SK-N-SH (cell line): ENCODE data around the gene TNNT2. TPM values are rescaled to one million over a fixed set of nuclear protein-coding genes. Genes with fewer than 3 reads are reported as not detected.

Experiments used
- CTCF ChIA-PET: fragments of 300-600, 350-600 bp; formaldehyde crosslinking; extraction: SDS; loops from one replicate; lab custom pipeline; 2021; lab: Yijun Ruan, JAX
- POLR2A ChIA-PET: fragments of 350-600 bp; sonication (Branson Sonifier 250); formaldehyde crosslinking; extraction: SDS; loops from one replicate; lab custom pipeline; 2020; ENCODE audit warnings: antibody characterized with exemption, inconsistent platforms; lab: Yijun Ruan, JAX
- DNase-seq: peaks from one replicate; pipeline ENCODE4 v3.0.0; 2012
- H2AFZ ChIP-seq: fragments of 200-600 bp; sonication (generic); 2 replicates; pipeline ENCODE4 v1.8.1; 2016; ENCODE audit warnings: antibody characterized with exemption, mild to moderate bottlenecking, low read depth
- H3F3A ChIP-seq: fragments of 200-600 bp; sonication (generic); replicated peaks from 2 replicates; pipeline ENCODE3; 2016; ENCODE audit warnings: antibody characterized with exemption, mild to moderate bottlenecking; ENCODE audit not compliant: insufficient read depth
- H3K27ac ChIP-seq, 2 experiments: fragments of 200-500 bp in 1 of 2; fragments of 200-600 bp in 1 of 2; sonication (Bioruptor generic) in 1 of 2; sonication (generic), shearing (Covaris generic) in 1 of 2; 2 replicates each; pipeline versions ENCODE4 v1.5.1 to v1.6.1; 2014 to 2016; ENCODE audit warnings: low read depth in 2 of 2, inconsistent platforms in 1 of 2, low read length in 1 of 2, mild to moderate bottlenecking in 1 of 2, mixed read lengths in 1 of 2
- H3K27me3 ChIP-seq: fragments of 200-600 bp; sonication (generic), shearing (Covaris generic); 2 replicates; pipeline ENCODE4 v1.6.1; 2016; ENCODE audit warnings: mixed run types; ENCODE audit not compliant: insufficient read depth
- H3K36me3 ChIP-seq, 2 experiments: fragments of 200-500 bp in 1 of 2; fragments of 200-600 bp in 1 of 2; sonication (Bioruptor generic) in 1 of 2; sonication (generic) in 1 of 2; replicated peaks in 1 of 2; 2 replicates each; pipeline versions ENCODE3 to v1.5.1; 2014 to 2016; ENCODE audit warnings: low read length in 1 of 2, mild to moderate bottlenecking in 1 of 2; ENCODE audit not compliant: insufficient read depth in 2 of 2, control insufficient read depth in 1 of 2
- H3K4me1 ChIP-seq, 2 experiments: fragments of 200-500 bp in 1 of 2; fragments of 200-600 bp in 1 of 2; sonication (Bioruptor generic) in 1 of 2; sonication (generic), shearing (Covaris generic) in 1 of 2; 2 replicates each; pipeline versions ENCODE4 v1.5.1 to v1.6.1; 2014 to 2016; ENCODE audit warnings: low read depth in 1 of 2, low read length in 1 of 2, mixed run types in 1 of 2; ENCODE audit not compliant: insufficient read depth in 2 of 2, control insufficient read depth in 1 of 2
- H3K4me2 ChIP-seq: fragments of 200-600 bp; sonication (generic), shearing (Covaris generic); 2 replicates; pipeline ENCODE4 v1.6.1; 2017; ENCODE audit warnings: mixed run types
- H3K4me3 ChIP-seq, 2 experiments: fragments of 200-500 bp in 1 of 2; fragments of 200-600 bp in 1 of 2; sonication (Bioruptor generic) in 1 of 2; sonication (generic), shearing (Covaris generic) in 1 of 2; 2 replicates each; pipeline versions ENCODE4 v1.5.1 to v1.8.1; 2014 to 2016; ENCODE audit warnings: low read depth in 2 of 2, inconsistent platforms in 1 of 2, low read length in 1 of 2, mild to moderate bottlenecking in 1 of 2, mixed read lengths in 1 of 2, moderate library complexity in 1 of 2
- H3K79me2 ChIP-seq: fragments of 200-600 bp; sonication (generic); 2 replicates; pipeline ENCODE4 v1.8.1; 2017; ENCODE audit warnings: mild to moderate bottlenecking; ENCODE audit not compliant: insufficient read depth
- H3K9ac ChIP-seq: fragments of 200-600 bp; sonication (generic); 2 replicates; pipeline ENCODE4 v1.6.1; 2017; ENCODE audit warnings: mixed run types
- H3K9me2 ChIP-seq: fragments of 200-600 bp; sonication (generic); 2 replicates; pipeline ENCODE4 v1.6.1; 2017; ENCODE audit warnings: mixed run types
- H3K9me3 ChIP-seq: fragments of 200-600 bp; sonication (generic); 2 replicates; pipeline ENCODE4 v1.6.1; 2017; ENCODE audit warnings: mixed run types, mild to moderate bottlenecking, moderate library complexity
- H4K20me1 ChIP-seq: fragments of 200-600 bp; sonication (generic); 2 replicates; pipeline ENCODE4 v1.6.1; 2017; ENCODE audit warnings: mild to moderate bottlenecking, mixed run types; ENCODE audit not compliant: insufficient read depth
- CTCF ChIP-seq: fragments of 200-600 bp; sonication (generic); IDR thresholded peaks from 2 replicates; pipeline ENCODE4 v1.6.1; 2017; ENCODE audit warnings: antibody characterized with exemption, mild to moderate bottlenecking, moderate library complexity
- FOSL2 ChIP-seq: IDR thresholded peaks from 2 replicates; pipeline ENCODE4 v1.4.0; 2012; ENCODE audit warnings: low read depth, mild to moderate bottlenecking, moderate library complexity, borderline replicate concordance
- MXI1 ChIP-seq: IDR thresholded peaks from 2 replicates; pipeline ENCODE4 v1.6.1; 2012; ENCODE audit warnings: mild to moderate bottlenecking, low read depth, low read length, improper control_type of control experiment
- POLR2AphosphoS5 ChIP-seq: IDR thresholded peaks from 2 replicates; pipeline ENCODE4 v1.6.1; 2012; ENCODE audit warnings: low read depth, low read length
- RAD21 ChIP-seq: IDR thresholded peaks from 2 replicates; pipeline ENCODE4 v1.6.1; 2012; ENCODE audit warnings: mild to moderate bottlenecking, low read length
- YY1 ChIP-seq: IDR thresholded peaks from 2 replicates; pipeline ENCODE4 v1.4.0; 2012; ENCODE audit warnings: low read depth, mild to moderate bottlenecking
- WGBS: methylation state at CpG from one replicate; pipeline ENCODE4 v1.1.6; 2017; ENCODE audit warnings: low lambda C conversion rate; 5-methylcytosine and 5-hydroxymethylcytosine counted together
- polyA plus RNA-seq, 3 experiments: library from polyadenylated mRNA; depleted of rRNA; stranded (reverse); fragments of >200 nt; gene quantifications; 2 replicates each; pipeline ENCODE4 v1.2.3, GENCODE V29; 2012
- TF ChIP-seq, protein P1 (sequence below): IDR thresholded peaks from 2 replicates; pipeline ENCODE4; 2012

The TNNT2 gene
- polyA plus RNA-seq, 1 of the 3 experiments (the other 2 are of a cell fraction) = 0.33 TPM

DNA sequence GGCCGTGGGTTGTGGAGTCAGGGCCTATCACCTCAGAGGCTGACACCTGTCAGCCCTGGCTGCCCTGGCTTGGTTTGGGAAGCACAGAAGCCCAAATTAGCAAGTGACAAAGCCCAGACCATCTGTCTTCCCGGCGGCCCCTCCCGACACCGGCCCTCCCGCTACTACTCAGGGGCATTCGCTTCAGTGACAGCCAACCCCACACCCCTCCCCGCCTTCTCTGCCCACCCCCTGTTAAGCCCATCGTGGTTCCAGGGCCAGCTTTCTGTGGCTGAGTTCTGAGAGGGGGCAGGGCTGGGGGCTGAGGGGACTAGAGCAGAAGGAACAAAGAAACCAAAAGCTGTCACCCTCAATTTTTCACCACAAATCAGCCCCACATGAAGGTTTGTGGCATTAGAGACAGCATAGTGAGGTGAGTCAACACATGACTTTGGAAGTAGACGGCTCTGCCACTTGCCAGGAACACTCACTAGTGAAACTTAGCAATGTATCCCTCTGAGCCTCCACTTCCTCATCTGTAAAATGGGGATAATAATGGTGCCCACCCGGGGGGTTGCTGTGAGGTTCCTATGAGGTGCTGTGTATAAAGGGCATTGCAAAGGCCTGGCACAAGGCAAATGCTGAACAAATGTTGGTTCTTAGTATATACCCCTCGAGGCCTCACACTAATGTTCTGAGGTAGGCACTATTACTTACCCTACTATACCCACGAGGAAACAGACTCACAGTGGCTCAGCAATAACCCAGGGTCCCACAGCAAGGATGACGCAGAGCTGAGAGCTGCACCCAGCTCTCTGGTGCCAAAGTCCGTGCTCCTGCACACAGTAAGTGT, 49.2 kb upstream of the TNNT2 start:
- H3K9me2 ChIP-seq = no peaks in the 10 kb centered on the region
- no peak overlapping the region for H3K27ac ChIP-seq
- ChIA-PET CTCF (interaction anchor here (0.8 to 3.2 kb wide), 10 partner anchors 9 to 86 kb away, joined by 3 to 15 read pairs (median 4); no protein-coding TSS in a partner anchor), POLR2A (no interaction called here)
- no peaks in the 10 kb centered on the region for H4K20me1 ChIP-seq
- peak; percentile 56 for DNase-seq
- H3K4me1 ChIP-seq = peaks cover 0 to 19% of the 10 kb centered on the region in 2 experiments; a peak in 1 of 4 replicates
- no peaks in the 10 kb centered on the region for H3K79me2 ChIP-seq
- H3K36me3 ChIP-seq = no peaks in the 10 kb centered on the region
- H3F3A ChIP-seq = no peaks in the 10 kb centered on the region
- no peak overlapping the region for H2AFZ ChIP-seq
- no peak overlapping the region for H3K4me2 ChIP-seq
- H3K9ac ChIP-seq = no peak overlapping the region
- TF ChIP-seq CTCF (no peak), MXI1 (no peak)
- H3K9me3 ChIP-seq = no peaks in the 10 kb centered on the region
- WGBS = 73% methylated on average over 14 of the region's 15 CpGs
- H3K4me3 ChIP-seq = no peak overlapping the region
- no peaks in the 10 kb centered on the region; the same call in 1 of the 2 replicates for H3K27me3 ChIP-seq

GRCh38 chr1:201424146-201424545, 46.7 kb upstream of the TNNT2 start:
- no peak for TF ChIP-seq RAD21
- no peak for TF ChIP-seq FOSL2
- TF ChIP-seq POLR2AphosphoS5 = no peak
- no peak for TF ChIP-seq YY1
- TF ChIP-seq MXI1 = no peak
- no peak for TF ChIP-seq CTCF
- TF ChIP-seq, protein P1, sequence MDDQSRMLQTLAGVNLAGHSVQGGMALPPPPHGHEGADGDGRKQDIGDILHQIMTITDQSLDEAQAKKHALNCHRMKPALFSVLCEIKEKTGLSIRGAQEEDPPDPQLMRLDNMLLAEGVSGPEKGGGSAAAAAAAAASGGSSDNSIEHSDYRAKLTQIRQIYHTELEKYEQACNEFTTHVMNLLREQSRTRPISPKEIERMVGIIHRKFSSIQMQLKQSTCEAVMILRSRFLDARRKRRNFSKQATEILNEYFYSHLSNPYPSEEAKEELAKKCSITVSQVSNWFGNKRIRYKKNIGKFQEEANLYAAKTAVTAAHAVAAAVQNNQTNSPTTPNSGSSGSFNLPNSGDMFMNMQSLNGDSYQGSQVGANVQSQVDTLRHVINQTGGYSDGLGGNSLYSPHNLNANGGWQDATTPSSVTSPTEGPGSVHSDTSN = no peak
- H3K4me2 ChIP-seq = no peak overlapping the region
- no peaks in the 10 kb centered on the region for H3K9me2 ChIP-seq
- H3K9me3 ChIP-seq = no peaks in the 10 kb centered on the region
- H2AFZ ChIP-seq = no peak overlapping the region
- peaks cover 0 to 13% of the 10 kb centered on the region in 2 experiments; a peak in 1 of 4 replicates for H3K4me1 ChIP-seq
- POLR2A ChIA-PET = no interaction called here
- no peak overlapping the region for H3K9ac ChIP-seq
- H3K27me3 ChIP-seq = no peaks in the 10 kb centered on the region
- CTCF ChIA-PET = interaction anchor here (0.6 to 3.2 kb wide), 2 partner anchors 11 to 77 kb away, joined by 3 to 15 read pairs; no protein-coding TSS in a partner anchor
- no peak overlapping the region for H3K4me3 ChIP-seq
- H3K79me2 ChIP-seq = no peaks in the 10 kb centered on the region
- no peaks in the 10 kb centered on the region for H3F3A ChIP-seq
- DNase-seq = no peak
- H4K20me1 ChIP-seq = no peaks in the 10 kb centered on the region
- H3K27ac ChIP-seq = no peak overlapping the region
- H3K36me3 ChIP-seq = no peaks in the 10 kb centered on the region
- 100% methylated on average over 2 of the region's 2 CpGs for WGBS
